NCI-H2227 (cell line): ENCODE data around the gene CANT1.
A peak's percentile ranks its signal among the peaks of the same experiment; 100 is the strongest.
"Not testable (repeated sequence)": the region's sequence is repeated elsewhere in the genome, so short reads cannot be mapped to it uniquely, and the experiment has no call there.

Experiments used
- DNase-seq: peaks from one replicate; lab custom pipeline; 2025; ENCODE audit not compliant: unreplicated experiment; lab: John Stamatoyannopoulos, UW

The CANT1 gene

DNA sequence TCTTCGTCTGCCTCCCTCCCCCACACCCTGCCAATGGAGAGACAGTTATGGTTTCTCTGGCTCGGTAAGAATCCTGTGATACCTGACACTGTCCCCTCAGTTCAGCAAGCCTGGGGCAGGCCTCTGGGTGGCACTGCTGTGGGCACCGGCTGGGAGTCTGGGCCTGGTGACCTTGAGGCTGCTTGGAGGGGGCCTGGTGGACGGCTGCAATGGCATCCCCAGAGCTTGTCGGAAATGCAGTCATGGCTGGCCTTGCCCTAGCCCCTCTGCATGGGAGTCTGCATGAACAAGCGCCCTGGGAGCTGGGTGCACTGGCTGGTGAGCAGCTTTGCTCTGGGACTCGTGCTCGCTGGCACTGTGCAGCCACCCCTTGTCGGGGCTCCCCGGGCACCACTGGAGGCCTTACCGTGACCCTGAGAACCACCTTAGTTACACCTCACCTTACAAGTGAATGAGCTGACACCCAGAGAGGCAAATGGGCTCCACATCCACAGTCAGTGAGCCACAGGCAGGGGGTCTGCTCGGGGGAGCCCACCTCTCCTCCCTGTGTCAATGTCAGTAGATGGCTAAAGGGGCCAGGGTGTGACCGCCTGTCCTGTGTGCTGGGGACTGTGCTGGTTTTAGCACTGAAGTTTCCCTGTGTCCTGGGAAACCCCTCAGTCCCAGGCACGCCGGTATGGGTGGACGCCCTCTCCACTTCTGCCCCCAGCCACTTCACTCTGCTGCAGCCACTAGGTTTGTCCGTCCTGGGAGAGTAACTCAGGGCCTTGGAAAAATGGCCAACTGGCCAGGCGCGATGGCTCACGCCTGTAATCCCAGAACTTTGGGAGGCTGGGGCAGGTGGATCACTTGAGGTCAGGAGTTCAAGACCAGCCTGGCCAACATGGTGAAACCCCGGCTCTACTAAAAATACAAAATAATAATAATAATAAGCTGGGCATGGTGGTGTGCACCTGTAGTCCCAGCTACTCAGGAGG is 31.3 kb downstream of the CANT1 start:
- no peak for DNase-seq

GRCh38 chr17:78977681-78977943 is 32.0 kb downstream of the CANT1 start:
- no peak for DNase-seq

GRCh38 chr17:78976907-78977680 is 32.5 kb downstream of the CANT1 start:
- no peak for DNase-seq

GRCh38 chr17:78974635-78975591 is 34.7 kb downstream of the CANT1 start:
- DNase-seq = peak; percentile 42

DNA sequence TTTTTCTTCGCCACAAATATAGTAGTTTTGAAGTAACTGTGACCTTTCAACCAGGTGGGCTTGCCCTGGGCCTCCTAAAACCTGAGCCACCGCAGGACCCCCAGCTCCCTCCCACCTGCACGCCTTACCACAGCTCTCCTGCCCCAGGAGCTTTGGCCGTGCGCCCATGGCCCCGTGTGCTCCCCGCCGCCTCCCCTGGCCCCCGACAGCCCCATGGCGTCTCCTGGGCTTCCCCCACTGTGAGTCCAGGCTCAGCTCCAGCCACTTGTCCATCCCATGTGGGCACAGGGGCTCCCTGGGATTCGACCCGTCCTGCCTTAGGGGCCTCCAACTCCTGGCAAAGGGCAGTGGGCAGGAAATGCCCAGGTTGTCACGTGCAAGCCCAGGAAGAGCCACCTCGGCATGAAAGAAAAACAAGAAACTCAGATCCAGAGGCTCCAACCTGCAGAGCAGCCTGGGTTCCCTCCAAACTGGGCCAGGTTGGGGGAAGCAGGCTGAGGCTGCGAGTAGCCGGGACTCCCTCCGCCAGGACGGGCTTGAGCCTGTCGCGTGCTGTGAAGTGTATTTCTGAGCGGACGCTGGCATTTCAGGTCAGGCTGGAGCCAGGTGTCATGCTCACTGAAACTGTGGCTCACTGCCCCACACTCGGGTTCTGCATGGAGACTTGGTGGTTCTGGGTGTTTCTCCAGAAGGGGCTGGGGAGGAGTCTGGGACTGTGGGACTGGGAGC is 35.6 kb downstream of the CANT1 start:
- no peak for DNase-seq

- DNase-seq = no peak
Measured at GRCh38 chr17:78973196-78973595, 36.4 kb downstream of the CANT1 start.

DNA sequence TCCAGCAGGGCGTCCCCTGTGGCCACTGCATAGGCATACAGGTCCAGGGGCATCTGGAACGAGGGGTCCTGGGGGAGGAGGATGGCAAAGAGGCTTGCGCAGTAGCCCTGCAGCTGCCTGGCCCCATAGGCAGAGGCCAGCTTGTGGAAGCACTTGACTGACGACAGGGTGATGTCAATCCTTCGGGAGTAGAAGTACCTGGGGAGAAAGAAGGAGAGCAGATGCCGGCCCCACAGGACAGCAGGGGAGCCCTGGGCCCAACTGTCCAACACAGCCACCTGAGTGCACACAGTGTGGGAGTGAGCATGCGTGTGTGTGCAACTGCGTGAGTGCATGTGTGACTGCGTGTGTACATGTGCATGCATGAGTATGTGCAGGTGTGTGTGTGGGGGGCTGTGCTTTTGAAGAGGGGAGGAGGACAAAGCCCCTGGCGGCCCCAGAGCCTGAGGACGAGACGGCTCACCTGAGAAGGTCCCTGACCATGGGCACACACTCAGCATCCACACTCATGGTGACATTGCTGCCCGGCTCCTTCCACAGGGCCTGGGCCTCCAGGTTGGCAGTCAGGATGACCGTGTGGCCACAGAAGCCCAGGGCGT is 37.0 kb downstream of the CANT1 start:
- DNase-seq = no peak

DNA sequence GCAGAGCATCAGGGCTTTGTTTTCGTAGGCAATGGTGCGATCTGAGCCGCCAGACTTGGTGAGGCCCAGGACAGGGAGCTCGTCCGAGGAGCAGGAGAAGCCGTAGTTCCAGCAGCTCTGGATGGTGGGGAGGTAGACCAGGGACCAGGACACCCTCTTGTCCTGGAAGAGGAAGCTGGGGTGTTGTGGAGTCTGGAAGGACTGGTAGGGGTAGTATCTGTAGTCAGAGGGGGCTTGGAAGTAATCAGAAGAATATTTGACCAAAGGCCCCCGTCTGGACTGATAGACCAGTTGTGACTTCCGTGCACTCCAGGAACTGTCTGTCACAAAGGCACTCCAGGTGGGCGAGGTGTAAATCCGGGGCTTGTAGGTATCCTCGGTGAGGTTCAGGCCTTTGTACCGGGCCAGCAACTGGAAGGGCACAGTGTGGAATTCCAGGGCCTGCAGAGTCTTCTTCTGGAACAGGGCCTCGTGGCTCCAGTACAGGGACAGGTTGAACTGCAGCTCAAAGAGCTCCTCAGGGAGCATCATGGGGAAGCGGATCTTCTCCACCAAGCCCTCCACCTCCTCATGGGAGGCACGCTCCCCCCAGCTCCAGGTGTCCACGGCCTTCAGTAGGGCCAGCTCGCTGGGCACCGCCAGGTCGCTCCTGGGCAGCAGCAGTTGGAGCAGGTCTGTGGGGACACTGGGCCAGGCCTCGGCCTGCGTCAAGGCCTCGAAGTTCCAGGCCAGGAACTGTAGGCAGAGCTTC is 37.6 kb downstream of the CANT1 start:
- DNase-seq = no peak

DNA sequence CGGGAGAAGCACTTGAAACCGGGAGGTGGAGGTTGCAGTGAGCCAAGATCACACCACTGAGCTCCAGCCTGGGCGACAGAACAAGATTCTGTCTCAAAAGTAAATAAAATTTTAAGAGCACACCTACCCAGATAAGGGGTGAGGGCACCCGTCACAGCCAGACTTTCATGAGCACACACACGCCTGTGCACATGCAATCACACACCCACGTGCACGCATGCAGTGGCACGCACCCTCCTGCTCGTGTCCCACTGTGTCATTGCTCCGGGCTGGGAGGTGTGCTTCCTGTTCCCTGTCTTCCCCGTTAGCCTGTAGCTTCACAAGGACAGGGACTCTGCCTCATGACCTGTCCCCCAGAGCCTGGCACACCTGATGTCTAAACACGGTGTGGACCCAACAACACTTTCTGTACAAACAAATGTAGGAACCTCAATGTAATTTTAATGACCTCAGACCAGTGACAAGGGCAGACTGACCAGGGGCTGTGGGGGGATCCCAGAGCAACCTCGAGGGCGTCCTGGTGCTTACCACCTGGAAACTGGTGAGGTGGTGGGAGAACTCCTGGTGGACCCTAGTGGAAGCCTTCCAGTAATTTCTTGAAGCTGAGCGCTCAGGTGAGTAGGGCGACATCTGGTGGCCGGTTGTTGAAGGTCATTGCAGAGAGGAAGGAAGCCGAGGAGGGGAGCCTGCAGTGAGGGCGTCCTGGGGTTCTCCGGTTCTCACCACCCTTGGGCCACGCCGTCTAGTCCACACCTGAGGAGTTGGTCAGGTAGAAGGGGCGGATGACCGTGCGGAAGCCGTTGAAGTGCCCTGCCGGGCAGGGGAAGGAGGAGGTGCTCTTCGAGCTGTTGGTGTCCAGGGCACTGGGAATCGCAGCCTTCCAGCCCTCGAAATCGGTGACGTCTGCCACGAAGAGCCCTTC is 38.5 kb downstream of the CANT1 start:
- peak; percentile 87 for DNase-seq

GRCh38 chr17:78969865-78970264 is 39.7 kb downstream of the CANT1 start:
- no peak for DNase-seq

DNA sequence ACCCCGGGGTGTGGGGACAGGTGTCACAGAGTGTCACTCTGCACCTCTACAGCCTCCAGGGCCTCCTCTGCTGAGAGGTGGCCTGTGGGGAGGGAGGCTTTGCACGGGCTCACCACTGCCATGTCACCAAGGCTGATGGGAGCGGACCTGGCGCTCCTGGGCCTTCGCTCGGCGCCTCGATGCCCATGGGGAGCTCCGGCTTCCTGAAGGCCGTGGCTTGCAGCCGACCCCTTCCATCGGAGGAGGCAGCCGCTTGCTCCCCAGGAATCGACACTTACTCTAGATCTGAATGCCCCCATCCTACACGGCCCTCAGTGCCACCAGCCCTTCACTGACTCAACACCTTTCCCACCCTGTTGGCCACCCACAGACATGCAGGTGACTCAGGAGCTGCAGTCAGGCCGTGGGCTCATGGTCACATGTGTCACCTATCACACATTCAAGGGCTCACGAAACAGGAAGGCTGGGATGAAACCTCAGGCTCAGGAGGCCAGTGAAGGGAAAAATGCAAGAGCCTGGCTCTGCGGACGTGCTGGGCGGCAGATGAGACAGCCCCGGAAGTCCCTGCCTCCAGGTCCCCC is 41.7 kb downstream of the CANT1 start:
- DNase-seq = no peak

- no peak for DNase-seq
Measured at GRCh38 chr17:78966910-78967600, 42.5 kb downstream of the CANT1 start.

DNA sequence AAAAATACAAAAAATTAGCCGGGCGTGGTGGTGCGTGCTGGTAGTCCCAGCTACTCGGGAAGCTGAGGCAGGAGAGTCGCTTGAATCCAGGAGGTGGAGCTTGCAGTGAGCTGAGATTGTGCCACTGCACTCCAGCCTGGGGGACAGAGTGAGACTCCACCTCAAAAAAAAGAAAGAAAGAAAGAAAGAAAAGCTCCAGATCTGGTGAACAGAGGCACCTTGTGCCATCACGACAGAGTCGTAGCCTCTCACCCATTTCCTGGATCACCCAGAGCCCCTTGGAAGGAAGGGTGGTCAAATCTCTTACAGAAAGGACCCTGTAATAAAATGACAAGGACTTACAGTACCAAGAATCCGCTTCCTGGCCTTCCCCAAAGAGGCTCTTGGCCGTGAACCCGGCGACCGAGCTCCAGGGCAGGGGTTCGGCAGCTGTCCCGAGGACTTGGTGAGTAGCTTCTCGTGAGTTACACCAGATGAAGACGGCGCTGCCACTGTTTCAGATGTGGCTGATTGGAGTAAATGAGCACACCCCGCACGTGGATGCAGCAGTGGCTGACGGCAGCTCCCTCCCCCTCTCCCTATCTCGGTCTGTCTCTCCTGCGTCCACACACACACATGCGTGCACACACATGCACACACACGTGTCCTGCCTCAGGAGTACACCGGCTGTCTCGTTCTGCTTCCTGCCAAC is 43.3 kb downstream of the CANT1 start:
- no peak for DNase-seq

GRCh38 chr17:78965491-78965924 is 44.1 kb downstream of the CANT1 start:
- DNase-seq = peak; percentile 44

- DNase-seq = no peak
Measured at GRCh38 chr17:78963378-78963777, 46.2 kb downstream of the CANT1 start.

GRCh38 chr17:78962984-78963348 is 46.6 kb downstream of the CANT1 start:
- not testable (repeated sequence) for DNase-seq
